Ovary (tissue), 9 donors: ENCODE results near the gene PRDX6. TPM values are rescaled to one million over a fixed set of nuclear protein-coding genes. Genes with fewer than 3 reads are reported as not detected.

Experiments
- DNase-seq, 5 donors: peaks; one replicate each; pipeline ENCODE4 v3.0.0-alpha.2; 2019 to 2020
- H3K27ac ChIP-seq, 2 donors: fragments of 200-600 bp; one replicate each; pipeline versions ENCODE4 v1.5.1 to v1.8.0; 2019 to 2022
- H3K27me3 ChIP-seq: fragments of 200-600 bp; one replicate; pipeline ENCODE4 v1.8.0; 2022
- H3K36me3 ChIP-seq: fragments of 200-600 bp; sonication (generic); one replicate; pipeline ENCODE4 v1.5.1; 2019
- H3K4me1 ChIP-seq: one replicate; pipeline ENCODE4 v1.8.1; 2013; ENCODE audit warnings: mild to moderate bottlenecking, moderate library complexity; ENCODE audit not compliant: insufficient read depth
- H3K4me3 ChIP-seq: fragments of 200-600 bp; sonication (generic); one replicate; pipeline ENCODE4 v1.5.1; 2017
- H3K9me3 ChIP-seq, 2 donors: fragments of 200-600 bp in 1 of 2; sonication (generic) in 1 of 2; one replicate each; pipeline versions ENCODE4 v1.5.1 to v1.8.1; 2013 to 2019; ENCODE audit warnings: mild to moderate bottlenecking in 1 of 2, moderate library complexity in 1 of 2
- CTCF ChIP-seq, 3 donors: fragments of 450-650 bp in 2 of 3; fragments of 200-600 bp in 1 of 3; IDR thresholded peaks; one replicate each; pipeline versions ENCODE4 v1.5.1 to v1.8.0; 2016 to 2022; ENCODE audit warnings: antibody characterized with exemption in 3 of 3, mild to moderate bottlenecking in 1 of 3
- EP300 ChIP-seq: sonication (generic); formaldehyde crosslinking; IDR thresholded peaks from one replicate; pipeline ENCODE4 v1.6.1; 2017; ENCODE audit warnings: antibody characterized with exemption
- POLR2A ChIP-seq: fragments of 450-650 bp; IDR thresholded peaks from one replicate; pipeline ENCODE4 v1.6.1; 2017; ENCODE audit warnings: antibody characterized with exemption, mild to moderate bottlenecking, moderate library complexity
- WGBS, 3 donors: extraction: QIAGEN DNeasy Blood & Tissue Kit in 1 of 3; methylation state at CpG; one replicate each; pipeline versions ENCODE4 v1.1.5 to v1.1.7; 2013 to 2017; 5-methylcytosine and 5-hydroxymethylcytosine counted together
- intact Hi-C, 4 donors: fragments of 100-400 bp; cut with DNase I; formaldehyde crosslinking; loops; one replicate each; pipeline versions ENCODE4 v1.11.0 to v1.15.1; 2022 to 2023
- polyA plus RNA-seq, 2 donors: library from polyadenylated mRNA; stranded (reverse); fragments of 200-250 nt in 1 of 2; fragments of 350-450 nt in 1 of 2; fragmentation: Illumina TruSeq in 1 of 2; extraction: RNeasy Lipid Tissue Mini Kit (QIAGEN cat#74804) in 1 of 2; gene quantifications; one replicate each; pipeline ENCODE4 v1.2.3, GENCODE V29; 2013 to 2014
- total RNA-seq, 7 donors: library from RNA; depleted of rRNA in 2 of 7; stranded (reverse); fragments of >200 nt in 2 of 7; fragmentation: NEBNext Ultra II Directional in 3 of 7; extraction: Animal tissue kit (Norgen Biotek cat#: 25700) in 3 of 7; gene quantifications; one replicate each; pipeline versions ENCODE4 v1.1.0 to v1.2.4, GENCODE V29; 2016 to 2023
- donor health status: DM: no; HTN: no; CAD: no; lungs with moderate emphysema.
- donor health status: DM: no; HTN: no; CAD: no.
- donor health status: Bipolar disorder and iron deficiency.
- donor health status: DM: yes; HTN: yes; CAD: no.
- donor health status: DM: no; HTN: no; CAD: no.
- donor health status: DM: yes; HTN: yes; CAD: no.

PRDX6 gene
- total and polyA plus RNA-seq, 9 donors: 111 to 278 (median 198) TPM

GRCh38 chr1:173438675-173439074 is 38.5 kb upstream of the PRDX6 start:
- TF ChIP-seq POLR2A: no peak
- no peak for TF ChIP-seq CTCF (IDR thresholded peaks at IDR 0.05)
- no peak for TF ChIP-seq EP300
- intact Hi-C loops: no loop called here
- H3K27ac ChIP-seq: no peak overlapping the region
- no peaks in the 10 kb centered on the region for H3K36me3 ChIP-seq
- DNase-seq: no peak
- H3K4me1 ChIP-seq: no peaks in the 10 kb centered on the region
- no peaks in the 10 kb centered on the region for H3K9me3 ChIP-seq
- H3K4me3 ChIP-seq: no peak overlapping the region
- WGBS, 3 donors: 40 to 79% (median 76%) methylated on average over 2 of the region's 2 CpGs
- H3K27me3 ChIP-seq: no peaks in the 10 kb centered on the region

- WGBS, 3 donors: 96 to 100% (median 99%) methylated on average over 1 of the region's 1 CpG
- Histone ChIP-seq H3K4me1 (no peaks in the 10 kb centered on the region), H3K9me3 (no peaks in the 10 kb centered on the region), H3K27me3 (no peaks in the 10 kb centered on the region), H3K4me3 (no peak overlapping the region), H3K36me3 (no peaks in the 10 kb centered on the region), H3K27ac (no peak overlapping the region)
- DNase-seq: no peak
- intact Hi-C loops: no loop called here
- no peak for TF ChIP-seq CTCF (IDR thresholded peaks at IDR 0.05)
- no peak for TF ChIP-seq EP300
- TF ChIP-seq POLR2A: no peak
Observed at GRCh38 chr1:173440430-173440829, 36.7 kb upstream of the PRDX6 start.

GRCh38 chr1:173444757-173445156 is 32.4 kb upstream of the PRDX6 start:
- Histone ChIP-seq H3K27me3 (no peaks in the 10 kb centered on the region), H3K36me3 (no peaks in the 10 kb centered on the region), H3K4me3 (no peak overlapping the region), H3K27ac (no peak overlapping the region), H3K9me3 (no peaks in the 10 kb centered on the region), H3K4me1 (no peaks in the 10 kb centered on the region)
- TF ChIP-seq CTCF (IDR thresholded peaks at IDR 0.05): no peak
- no peak for TF ChIP-seq EP300
- no peak for TF ChIP-seq POLR2A
- WGBS, 3 donors: 97 to 100% (median 98%) methylated on average over 1 of the region's 1 CpG
- intact Hi-C loops: no loop called here
- DNase-seq: no peak

GRCh38 chr1:173445164-173445563 is 32.0 kb upstream of the PRDX6 start:
- Histone ChIP-seq H3K27ac (no peak overlapping the region), H3K27me3 (no peaks in the 10 kb centered on the region), H3K9me3 (no peaks in the 10 kb centered on the region), H3K4me3 (no peak overlapping the region), H3K36me3 (no peaks in the 10 kb centered on the region), H3K4me1 (no peaks in the 10 kb centered on the region)
- TF ChIP-seq EP300 (no peak), CTCF (IDR thresholded peaks at IDR 0.05) (no peak), POLR2A (no peak)
- WGBS, 3 donors: 80 to 88% (median 83%) methylated on average over 2 of the region's 2 CpGs
- DNase-seq: no peak
- intact Hi-C loops: no loop called here

GRCh38 chr1:173445656-173446055 is 31.5 kb upstream of the PRDX6 start:
- WGBS, 3 donors: 96 to 99% (median 96%) methylated on average over 3 of the region's 3 CpGs

More at GRCh38 chr1:173445656-173446055, 31.5 kb upstream of the PRDX6 start:
- Histone ChIP-seq H3K36me3 (no peaks in the 10 kb centered on the region), H3K4me3 (no peak overlapping the region), H3K27me3 (no peaks in the 10 kb centered on the region), H3K4me1 (no peaks in the 10 kb centered on the region), H3K27ac (no peak overlapping the region), H3K9me3 (no peaks in the 10 kb centered on the region)
- intact Hi-C loops: no loop called here
- DNase-seq: no peak
- TF ChIP-seq CTCF (IDR thresholded peaks at IDR 0.05) (no peak), POLR2A (no peak), EP300 (no peak)
